NK-92 (cell line): ENCODE measurements around the gene EEFSEC.

Experiments used
- DNase-seq: peaks from one replicate; lab custom pipeline; 2025; ENCODE audit not compliant: unreplicated experiment; lab: John Stamatoyannopoulos, UW

The EEFSEC gene

GRCh38 chr3:128408012-128408692 lies 254.9 kb downstream of the EEFSEC start:
- no peak for DNase-seq

GRCh38 chr3:128408693-128409623 lies 255.7 kb downstream of the EEFSEC start:
- no peak for DNase-seq

- no peak for DNase-seq
Observed at GRCh38 chr3:128409624-128410581, 256.6 kb downstream of the EEFSEC start.

- no peak for DNase-seq
Observed at GRCh38 chr3:128410669-128411573, 257.6 kb downstream of the EEFSEC start.

GRCh38 chr3:128411574-128412064 lies 258.3 kb downstream of the EEFSEC start:
- DNase-seq, result no peak

GRCh38 chr3:128412180-128413002 lies 259.1 kb downstream of the EEFSEC start:
- DNase-seq, result no peak

GRCh38 chr3:128413003-128413370 lies 259.7 kb downstream of the EEFSEC start:
- DNase-seq, result no peak

- no peak for DNase-seq
Observed at GRCh38 chr3:128413413-128414205, 260.3 kb downstream of the EEFSEC start.

- DNase-seq, result no peak
Observed at GRCh38 chr3:128415200-128415772, 262.0 kb downstream of the EEFSEC start.

- DNase-seq, result no peak
Observed at GRCh38 chr3:128415773-128416577, 262.7 kb downstream of the EEFSEC start.

- DNase-seq, result no peak
Observed at GRCh38 chr3:128416578-128417211, 263.4 kb downstream of the EEFSEC start.

- DNase-seq, result no peak
Observed at GRCh38 chr3:128418900-128419299, 265.6 kb downstream of the EEFSEC start.

- DNase-seq, result no peak
Observed at GRCh38 chr3:128419311-128419710, 266.0 kb downstream of the EEFSEC start.

GRCh38 chr3:128420289-128420688 lies 267.0 kb downstream of the EEFSEC start:
- DNase-seq, result no peak

GRCh38 chr3:128420720-128421438 lies 267.6 kb downstream of the EEFSEC start:
- no peak for DNase-seq

- no peak for DNase-seq
Observed at GRCh38 chr3:128421439-128421836, 268.2 kb downstream of the EEFSEC start.
